Naive thymus-derived CD8-positive, alpha-beta T cell (primary cell): ENCODE data around the gene GNG13. TPM values are rescaled to one million over a fixed set of nuclear protein-coding genes. Genes with fewer than 3 reads are reported as not detected.
"Not testable (repeated sequence)": the region's sequence is repeated elsewhere in the genome, so short reads cannot be mapped to it uniquely, and the experiment has no call there.

Experiments used
- ATAC-seq, 2 donors: fragments of 150-1000 bp; cut with Tn5 transposase in 1 of 2; sonication (Bioruptor Pico), chemical (Tn5 transposase) in 1 of 2; 1 replicate in 1 of 2; 2 replicates in 1 of 2; pipeline ENCODE4 v1.10.0; 2021; ENCODE audit warnings: mild to moderate bottlenecking in 2 of 2, moderate library complexity in 2 of 2
- POLR2A ChIA-PET: fragments of 350-600 bp; sonication (Branson Sonifier 250); formaldehyde crosslinking; loops from one replicate; lab custom pipeline; 2021; ENCODE audit warnings: antibody characterized with exemption; lab: Charles Lee
- DNase-seq, 10 donors: peaks; one replicate each; pipeline versions ENCODE4 v3.0.0 to v3.0.0-alpha.2; 2020 to 2022
- H3K27ac Mint-ChIP-seq, 10 donors: one replicate each; pipeline ENCODE4 v1.8.0; 2020 to 2022; ENCODE audit warnings: mild to moderate bottlenecking in 10 of 10, mixed read lengths in 10 of 10, moderate library complexity in 4 of 10, inconsistent platforms in 1 of 10
- H3K27me3 Mint-ChIP-seq, 5 donors: one replicate each; pipeline ENCODE4 v1.8.0; 2021 to 2022; ENCODE audit warnings: mixed read lengths in 5 of 5
- H3K36me3 Mint-ChIP-seq, 3 donors: one replicate each; pipeline ENCODE4 v1.8.0; 2020 to 2022; ENCODE audit warnings: mixed read lengths in 3 of 3, mild to moderate bottlenecking in 2 of 3, inconsistent platforms in 1 of 3
- H3K4me1 Mint-ChIP-seq, 4 donors: one replicate each; pipeline ENCODE4 v1.8.0; 2021 to 2022; ENCODE audit warnings: mixed read lengths in 4 of 4
- H3K4me3 Mint-ChIP-seq, 10 donors: one replicate each; pipeline ENCODE4 v1.8.0; 2020 to 2022; ENCODE audit warnings: mild to moderate bottlenecking in 10 of 10, mixed read lengths in 10 of 10, moderate library complexity in 6 of 10, inconsistent platforms in 1 of 10
- H3K9me3 Mint-ChIP-seq, 9 donors: one replicate each; pipeline ENCODE4 v1.8.0; 2020 to 2022; ENCODE audit warnings: mixed read lengths in 9 of 9, mild to moderate bottlenecking in 3 of 9, inconsistent platforms in 1 of 9, moderate library complexity in 1 of 9
- polyA plus RNA-seq, 3 donors: library from polyadenylated mRNA; unstranded; fragments of 300-500 nt; fragmentation: Illumina TruSeq; gene quantifications; one replicate each; pipeline ENCODE4 v1.2.3, GENCODE V29; 2021
- total RNA-seq, 8 experiments: library from RNA in 2 of 8; stranded (reverse) in 2 of 8; gene quantifications; one replicate each; pipeline ENCODE4 v1.2.3 and lab custom pipeline; 2021 to 2026

The GNG13 gene
- total and polyA plus RNA-seq, 5 experiments from 2014 or later = not detected

DNA sequence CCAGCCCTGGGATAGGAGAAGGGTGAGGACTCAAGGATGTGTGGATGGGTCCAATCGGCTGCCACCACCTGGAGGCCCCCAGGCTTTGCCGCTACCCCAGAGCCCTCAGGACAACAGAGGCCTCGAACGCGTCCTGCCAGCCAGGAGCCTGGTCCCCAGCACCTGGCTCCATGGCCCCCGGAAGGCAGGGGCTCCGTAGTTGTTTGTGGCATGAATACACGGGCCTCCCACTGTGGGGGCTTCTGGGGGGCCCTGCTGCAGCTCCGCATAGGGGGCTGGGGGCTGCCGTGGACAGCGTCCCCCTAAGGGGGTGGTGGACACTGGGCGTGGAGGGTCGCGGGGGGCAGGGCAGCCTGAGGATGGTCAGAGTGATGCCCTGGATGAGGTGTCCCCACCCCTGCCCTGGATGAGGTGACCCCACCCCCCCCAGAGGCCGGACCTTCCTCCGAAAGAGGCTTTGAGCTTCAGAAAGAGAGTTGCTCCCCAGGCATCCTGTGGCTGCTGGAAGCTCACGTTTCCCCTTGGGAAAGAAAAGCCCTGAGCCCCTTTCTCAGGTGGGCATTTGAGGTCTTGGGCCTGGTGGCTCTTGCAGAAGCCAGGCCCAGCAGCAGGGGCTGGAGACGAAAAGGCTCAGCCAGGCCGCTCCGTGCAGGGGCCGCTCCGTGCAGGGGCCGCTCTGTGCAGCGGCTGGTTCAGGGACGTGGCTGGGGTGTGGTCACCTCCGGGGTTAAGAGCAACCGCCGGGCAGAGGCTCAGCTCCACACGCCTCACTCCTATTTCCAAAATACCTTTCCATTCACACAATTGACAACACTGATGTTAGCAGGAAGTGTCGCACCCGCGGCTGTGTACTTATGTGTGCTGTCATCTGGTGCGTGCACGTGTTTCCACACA is 40.3 kb upstream of the GNG13 start:
- DNase-seq = peak in 1 of 10 donors; percentile 32
- H3K4me3 Mint-ChIP-seq = no peak overlapping the region
- H3K27ac Mint-ChIP-seq = no peak overlapping the region
- H3K4me1 Mint-ChIP-seq = no peaks in the 10 kb centered on the region
- H3K9me3 Mint-ChIP-seq = peaks cover 0 to 29% (median 4%) of the 10 kb centered on the region in 9 donors
- no peak for ATAC-seq
- peaks cover 0 to 9% (median 3%) of the 10 kb centered on the region in 5 donors for H3K27me3 Mint-ChIP-seq
- H3K36me3 Mint-ChIP-seq = peaks cover 0 to 4% (median 3%) of the 10 kb centered on the region in 3 donors
- POLR2A ChIA-PET = no interaction called here

DNA sequence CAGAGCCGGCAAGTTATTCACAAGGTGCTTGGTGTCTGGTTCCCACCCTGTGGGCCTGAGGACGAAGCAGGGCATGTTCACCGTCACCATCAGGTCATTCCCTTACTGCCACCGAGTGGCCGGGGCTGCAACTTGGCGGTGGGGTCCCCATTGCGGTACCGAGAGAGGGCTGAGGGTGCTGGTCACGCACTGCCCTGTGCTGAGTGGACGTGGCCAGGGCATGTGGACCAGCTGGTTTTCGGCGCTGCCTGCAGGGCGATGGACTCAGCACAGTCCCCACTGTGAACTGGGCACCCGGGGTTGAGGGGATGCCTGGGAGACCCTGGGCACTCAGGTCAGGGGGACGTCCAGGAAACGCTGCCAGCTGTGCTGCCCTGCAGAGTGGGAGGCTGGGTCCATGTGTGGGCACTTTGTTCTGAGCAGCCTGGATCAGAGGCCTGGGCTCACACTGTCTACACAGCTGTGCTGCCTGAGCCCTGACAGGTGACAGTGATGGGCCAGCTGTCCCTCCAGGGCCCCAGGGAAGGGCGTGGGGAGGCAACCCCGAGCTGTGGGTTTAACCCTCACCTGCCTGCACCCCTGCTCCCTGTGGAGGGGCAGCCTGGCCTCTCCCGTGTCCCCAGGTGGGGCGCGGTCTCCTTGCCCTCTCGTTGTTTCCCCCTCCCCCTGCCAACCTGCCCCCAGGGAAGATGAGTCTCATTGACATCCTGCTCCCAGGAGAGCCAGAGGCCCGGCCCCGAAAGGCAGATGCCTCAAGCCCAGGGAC is 39.3 kb upstream of the GNG13 start:
- peaks cover 0 to 4% (median 3%) of the 10 kb centered on the region in 3 donors for H3K36me3 Mint-ChIP-seq
- no peak for ATAC-seq
- no peaks in the 10 kb centered on the region for H3K4me1 Mint-ChIP-seq
- DNase-seq = peak in 1 of 10 donors; percentile 58
- POLR2A ChIA-PET = no interaction called here
- H3K4me3 Mint-ChIP-seq = no peak overlapping the region
- H3K27me3 Mint-ChIP-seq = peaks cover 0 to 9% (median 6%) of the 10 kb centered on the region in 5 donors
- H3K9me3 Mint-ChIP-seq = peaks cover 0 to 32% (median 4%) of the 10 kb centered on the region in 9 donors
- H3K27ac Mint-ChIP-seq = peak overlapping the region in 1 of 10 donors; percentile 24

DNA sequence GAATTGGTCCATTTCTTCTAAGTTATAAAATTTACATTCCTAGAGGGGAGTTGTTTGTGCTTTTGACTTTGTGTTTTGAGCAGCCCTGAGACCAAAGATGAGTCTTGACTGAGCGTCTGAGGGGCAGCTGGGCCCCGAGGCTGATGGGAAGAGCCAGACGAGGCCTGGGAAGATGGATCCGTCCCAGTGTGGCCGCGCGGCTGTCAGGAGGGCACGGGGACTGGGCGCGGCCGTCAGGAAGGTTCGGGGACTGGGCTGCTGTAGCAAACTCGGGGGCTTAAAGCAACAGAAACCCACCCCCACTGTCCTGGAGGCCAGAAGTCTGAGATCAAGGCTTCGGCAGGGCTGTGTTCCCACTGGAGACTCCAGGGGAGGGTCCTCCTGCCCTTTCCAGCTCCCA is 38.2 kb upstream of the GNG13 start:
- Mint-ChIP-seq H3K4me1 (no peaks in the 10 kb centered on the region), H3K36me3 (peaks cover 0 to 4% (median 3%) of the 10 kb centered on the region in 3 donors), H3K9me3 (peaks cover 0 to 36% (median 4%) of the 10 kb centered on the region in 9 donors), H3K4me3 (no peak overlapping the region), H3K27me3 (peaks cover 0 to 9% (median 6%) of the 10 kb centered on the region in 5 donors), H3K27ac (no peak overlapping the region)
- DNase-seq (no peak), ATAC-seq (no peak)
- POLR2A ChIA-PET = no interaction called here

DNA sequence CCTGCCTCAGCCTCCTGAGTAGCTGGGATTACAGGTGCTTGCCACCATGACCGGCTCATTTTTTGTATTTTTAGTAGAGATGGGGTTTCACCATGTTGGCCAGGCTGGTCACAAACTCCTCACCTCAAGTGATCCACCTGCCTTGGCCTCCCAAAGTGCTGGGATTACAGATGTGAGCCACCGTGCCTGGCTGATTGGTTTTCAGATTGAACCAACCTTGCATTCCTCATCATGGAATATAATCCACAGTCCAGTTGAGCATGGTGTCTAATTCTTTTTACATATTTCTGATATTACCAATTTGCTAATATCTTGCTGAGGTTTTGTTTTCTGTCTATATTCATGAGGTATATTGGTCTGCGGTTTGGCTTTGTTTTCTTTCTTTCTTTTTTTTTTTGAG is 36.3 kb upstream of the GNG13 start:
- H3K27ac Mint-ChIP-seq, H3K27me3 Mint-ChIP-seq, DNase-seq, H3K4me3 Mint-ChIP-seq, H3K4me1 Mint-ChIP-seq, POLR2A ChIA-PET, H3K36me3 Mint-ChIP-seq, ATAC-seq: not testable (repeated sequence)
- H3K9me3 Mint-ChIP-seq = peaks cover 0 to 36% (median 4%) of the 10 kb centered on the region in 9 donors

DNA sequence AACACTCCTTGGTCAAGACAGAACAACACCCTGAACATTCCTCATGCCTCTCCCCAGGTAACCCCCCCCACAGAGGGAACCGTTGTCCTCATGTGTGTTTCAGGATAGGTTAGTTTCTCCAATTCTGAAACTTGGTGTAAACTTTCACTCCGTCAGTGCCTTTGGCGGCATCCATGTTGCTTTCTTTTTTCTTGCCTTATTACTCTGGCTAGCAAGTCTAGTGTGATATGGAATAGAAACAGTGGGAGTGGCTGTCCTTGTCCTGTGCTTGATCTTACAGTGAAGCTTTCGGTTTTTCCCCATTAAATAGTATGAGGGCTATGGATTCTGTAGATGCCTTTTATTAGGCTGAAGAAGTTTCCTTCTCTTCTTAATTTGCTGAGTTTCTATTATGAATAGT is 35.7 kb upstream of the GNG13 start:
- no peaks in the 10 kb centered on the region for H3K4me1 Mint-ChIP-seq
- POLR2A ChIA-PET = no interaction called here
- peaks cover 0 to 4% (median 3%) of the 10 kb centered on the region in 3 donors for H3K36me3 Mint-ChIP-seq
- H3K27ac Mint-ChIP-seq = peak overlapping the region in 1 of 10 donors; percentile 1
- ATAC-seq (no peak), DNase-seq (no peak)
- no peak overlapping the region for H3K4me3 Mint-ChIP-seq
- peaks cover 0 to 9% (median 6%) of the 10 kb centered on the region in 5 donors for H3K27me3 Mint-ChIP-seq
- H3K9me3 Mint-ChIP-seq = peaks cover 0 to 36% (median 4%) of the 10 kb centered on the region in 9 donors

DNA sequence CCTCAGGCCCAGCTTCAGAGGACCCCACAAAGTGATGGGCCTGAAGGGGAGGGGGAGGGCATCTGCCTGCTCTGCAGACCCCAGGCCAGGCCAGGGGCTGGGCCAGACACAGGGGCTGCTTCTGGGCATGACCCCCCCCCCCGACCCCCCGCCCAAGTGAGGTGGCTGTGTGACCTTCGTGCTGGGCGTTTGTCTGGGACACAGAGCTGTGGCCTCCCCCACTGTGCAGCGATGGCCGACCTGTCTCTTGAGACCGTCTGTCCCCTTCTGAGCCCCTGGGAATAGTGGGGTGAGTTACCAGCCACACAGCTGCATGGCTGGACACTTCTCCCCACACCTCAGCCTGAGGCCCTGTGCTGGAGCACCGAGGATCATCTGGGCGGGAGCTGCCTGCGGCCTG is 34.8 kb upstream of the GNG13 start:
- H3K27ac Mint-ChIP-seq = no peak overlapping the region
- peaks cover 0 to 36% (median 4%) of the 10 kb centered on the region in 9 donors for H3K9me3 Mint-ChIP-seq
- H3K36me3 Mint-ChIP-seq = peaks cover 0 to 4% (median 3%) of the 10 kb centered on the region in 3 donors
- no peak for ATAC-seq
- H3K4me1 Mint-ChIP-seq = no peaks in the 10 kb centered on the region
- H3K27me3 Mint-ChIP-seq = peaks cover 0 to 9% (median 7%) of the 10 kb centered on the region in 5 donors
- POLR2A ChIA-PET = no interaction called here
- H3K4me3 Mint-ChIP-seq = no peak overlapping the region
- DNase-seq = no peak

DNA sequence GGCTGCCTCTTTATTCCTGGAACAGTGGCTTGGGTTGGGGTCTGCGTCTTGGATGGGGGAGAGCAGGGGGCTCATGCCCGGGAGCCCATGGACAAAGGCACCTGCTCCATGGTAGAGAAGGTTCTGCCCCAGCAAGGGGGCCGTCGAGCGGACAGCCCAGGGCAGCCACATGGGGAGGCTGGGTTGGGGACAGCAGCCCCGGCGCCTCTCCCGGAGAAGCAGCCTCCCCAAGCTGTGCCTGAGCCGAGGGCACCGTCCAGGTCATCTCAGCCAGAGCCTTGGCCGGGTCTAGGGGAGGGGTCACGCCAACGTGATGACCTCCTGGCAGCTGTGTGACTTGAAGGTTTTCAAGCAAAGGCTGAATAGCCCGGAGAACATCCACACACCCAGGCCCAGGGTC is 32.9 kb upstream of the GNG13 start:
- ATAC-seq = no peak
- H3K27me3 Mint-ChIP-seq = peaks cover 1 to 18% (median 10%) of the 10 kb centered on the region in 5 donors
- no peaks in the 10 kb centered on the region for H3K4me1 Mint-ChIP-seq
- H3K27ac Mint-ChIP-seq = no peak overlapping the region
- POLR2A ChIA-PET = no interaction called here
- H3K36me3 Mint-ChIP-seq = peaks cover 0 to 4% (median 3%) of the 10 kb centered on the region in 3 donors
- peaks cover 0 to 35% (median 4%) of the 10 kb centered on the region in 9 donors for H3K9me3 Mint-ChIP-seq
- H3K4me3 Mint-ChIP-seq = no peak overlapping the region
- DNase-seq = no peak

DNA sequence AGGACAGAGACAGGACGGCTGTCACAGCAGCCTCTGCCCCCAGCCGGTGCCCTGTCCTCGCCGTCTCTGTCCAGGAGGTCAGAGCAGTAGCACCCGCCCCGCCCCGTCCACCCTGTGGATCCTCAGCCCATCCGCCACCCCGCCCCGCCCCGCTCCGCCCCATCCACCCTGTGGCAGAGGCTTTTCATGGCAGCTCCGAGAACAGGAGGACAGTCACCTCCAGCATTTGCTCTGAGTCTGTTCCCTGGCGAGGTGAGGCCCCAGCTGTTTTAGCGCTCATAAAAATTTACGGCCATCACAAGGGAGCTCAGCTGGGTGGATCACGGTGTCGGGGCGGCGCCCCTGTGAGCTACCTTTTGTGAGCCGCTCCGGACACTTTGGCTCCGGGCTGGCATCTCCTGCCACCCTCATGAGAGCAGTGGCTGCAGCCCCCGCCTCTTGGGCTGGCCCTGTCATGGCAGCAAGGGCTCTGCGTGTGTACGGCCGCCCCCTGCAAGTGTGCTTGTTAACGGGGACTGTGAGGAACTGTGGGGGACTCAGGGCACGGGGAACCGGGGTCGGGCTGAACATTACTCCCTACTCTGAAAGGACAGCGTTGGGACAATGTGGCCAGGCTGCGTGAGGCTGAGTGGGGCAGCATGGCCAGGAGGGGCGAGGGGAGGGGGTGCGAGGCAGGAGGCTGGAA is 32.3 kb upstream of the GNG13 start:
- POLR2A ChIA-PET = no interaction called here
- ATAC-seq (no peak), DNase-seq (no peak)
- Mint-ChIP-seq H3K4me3 (no peak overlapping the region), H3K4me1 (no peaks in the 10 kb centered on the region), H3K27ac (no peak overlapping the region), H3K36me3 (peaks cover 0 to 4% (median 3%) of the 10 kb centered on the region in 3 donors), H3K27me3 (peaks cover 1 to 15% (median 10%) of the 10 kb centered on the region in 5 donors), H3K9me3 (peaks cover 0 to 29% (median 4%) of the 10 kb centered on the region in 9 donors)

DNA sequence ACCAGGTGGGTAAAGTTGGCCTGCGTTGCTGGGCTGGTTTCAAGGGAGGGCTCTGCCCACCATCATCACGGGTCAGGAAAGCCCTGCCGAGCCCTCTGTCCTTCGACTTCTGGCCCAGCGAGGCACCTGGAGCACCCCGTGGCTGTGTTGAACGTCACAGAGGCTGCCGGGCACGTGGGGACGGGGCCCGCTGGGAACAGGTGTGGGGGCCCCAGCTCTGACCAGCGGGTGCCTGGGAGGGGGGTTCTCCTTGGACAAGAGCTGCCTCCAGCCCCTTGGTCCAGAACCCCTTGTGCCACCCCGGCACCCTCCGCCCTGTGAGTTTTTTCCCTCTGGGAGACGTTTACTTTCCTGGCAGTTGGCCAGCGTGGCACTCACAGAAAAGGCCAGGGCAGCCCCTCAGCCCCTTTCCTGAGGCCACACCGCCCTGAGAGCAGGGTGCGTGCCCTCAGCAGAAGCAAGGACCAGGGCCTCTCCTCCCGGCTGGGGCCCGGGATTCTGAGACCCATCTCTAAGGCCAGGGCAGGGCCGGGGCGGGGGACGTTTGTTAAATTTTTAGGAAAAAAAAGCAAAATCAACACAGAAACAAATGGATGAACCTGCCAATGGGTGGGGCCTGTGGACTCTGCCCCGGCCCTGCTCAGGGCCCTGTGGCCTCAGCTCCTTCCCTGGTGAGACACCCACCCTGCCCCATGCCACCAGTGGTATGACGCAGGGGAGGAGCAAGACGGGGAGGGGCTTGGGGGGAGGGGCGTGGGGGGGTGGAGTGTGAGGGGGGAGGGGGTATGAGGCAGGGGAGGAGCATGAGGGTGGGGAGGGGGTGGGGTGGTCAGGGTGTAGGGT is 31.3 kb upstream of the GNG13 start:
- ATAC-seq (no peak), DNase-seq (no peak)
- H3K4me3 Mint-ChIP-seq = no peak overlapping the region
- H3K4me1 Mint-ChIP-seq = no peaks in the 10 kb centered on the region
- POLR2A ChIA-PET = no interaction called here
- H3K9me3 Mint-ChIP-seq = peaks cover 0 to 19% (median 3%) of the 10 kb centered on the region in 9 donors
- no peak overlapping the region for H3K27ac Mint-ChIP-seq
- H3K27me3 Mint-ChIP-seq = peaks cover 1 to 20% (median 10%) of the 10 kb centered on the region in 5 donors
- H3K36me3 Mint-ChIP-seq = peaks cover 0 to 4% (median 3%) of the 10 kb centered on the region in 3 donors

DNA sequence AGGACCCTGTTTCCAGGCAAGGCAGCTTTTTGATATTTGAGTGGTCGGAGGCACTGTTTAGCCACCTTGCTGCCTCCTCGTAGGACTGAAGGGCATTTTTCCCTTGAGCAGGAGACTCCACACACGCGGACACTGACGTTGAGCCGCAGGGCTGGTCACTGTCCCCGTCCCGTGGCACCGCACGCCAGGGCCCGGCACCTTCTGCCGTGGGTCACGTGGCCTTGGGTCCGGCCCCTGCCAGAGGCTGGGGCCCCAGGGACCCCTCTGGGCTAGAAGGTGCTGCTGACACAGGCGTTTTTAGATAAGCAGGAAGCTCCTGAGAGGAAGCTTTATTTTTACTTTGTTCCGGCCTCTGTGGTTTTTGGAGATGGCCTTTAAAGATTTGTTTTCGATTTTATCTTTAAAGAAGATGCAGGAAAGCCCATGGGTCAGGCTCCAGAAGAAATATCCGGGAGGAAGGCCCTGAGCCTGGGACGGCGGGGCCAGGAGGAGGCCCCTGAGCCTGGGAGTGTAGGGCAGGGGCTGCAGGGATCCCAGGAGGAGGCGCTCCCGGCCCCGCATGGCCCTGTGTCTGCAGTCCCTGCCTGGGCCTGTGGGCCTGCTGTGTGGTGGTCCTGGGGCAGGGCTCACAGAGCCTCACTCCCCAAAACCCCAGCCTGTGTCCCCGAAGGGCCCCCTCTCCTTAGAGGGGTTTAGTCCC is 30.5 kb upstream of the GNG13 start:
- H3K27me3 Mint-ChIP-seq = peaks cover 1 to 20% (median 10%) of the 10 kb centered on the region in 5 donors
- POLR2A ChIA-PET = no interaction called here
- ATAC-seq (no peak), DNase-seq (no peak)
- peaks cover 0 to 11% (median 0%) of the 10 kb centered on the region in 9 donors for H3K9me3 Mint-ChIP-seq
- no peaks in the 10 kb centered on the region for H3K4me1 Mint-ChIP-seq
- no peaks in the 10 kb centered on the region for H3K36me3 Mint-ChIP-seq
- H3K4me3 Mint-ChIP-seq = no peak overlapping the region
- no peak overlapping the region for H3K27ac Mint-ChIP-seq

DNA sequence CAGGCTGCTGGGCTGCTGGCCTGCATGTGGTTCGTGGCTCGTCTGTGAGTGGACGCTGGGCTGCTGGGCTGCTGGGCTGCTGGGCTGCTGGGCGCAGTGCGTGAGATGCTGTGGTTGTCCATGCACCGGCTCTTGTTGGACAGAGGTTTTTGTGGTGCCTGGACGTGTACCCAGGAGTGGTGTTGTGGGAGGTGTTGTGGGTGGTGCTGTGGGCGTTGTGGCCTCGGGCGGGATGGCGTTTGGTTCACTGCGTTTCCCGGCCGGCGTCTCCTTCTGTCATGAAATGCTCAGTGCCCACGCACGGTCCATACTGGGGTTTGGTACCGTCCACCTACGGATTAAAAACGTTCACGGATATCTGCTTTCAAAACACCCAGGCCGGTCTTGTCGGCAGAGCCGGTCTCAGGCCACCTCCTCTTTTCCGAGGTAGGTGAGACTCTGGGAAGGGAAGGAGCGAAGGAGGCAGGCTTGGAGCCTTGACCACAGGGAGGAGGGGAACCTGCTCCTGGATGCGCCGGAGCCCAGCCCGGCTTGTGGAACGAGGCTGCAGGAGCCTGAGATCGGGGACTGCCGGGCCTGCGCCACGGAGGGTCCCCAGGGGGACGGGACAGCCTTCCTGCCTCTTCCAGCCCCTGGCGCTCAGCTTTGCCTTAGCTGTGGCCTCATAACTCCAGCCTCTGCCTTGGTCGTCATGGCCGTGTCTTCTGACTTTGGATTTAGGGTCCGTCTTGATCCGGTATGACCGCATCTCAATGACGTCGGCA is 29.8 kb upstream of the GNG13 start:
- Mint-ChIP-seq H3K36me3 (no peaks in the 10 kb centered on the region), H3K4me1 (no peaks in the 10 kb centered on the region), H3K27ac (no peak overlapping the region), H3K9me3 (peaks cover 0 to 5% (median 0%) of the 10 kb centered on the region in 9 donors), H3K27me3 (peaks cover 1 to 22% (median 7%) of the 10 kb centered on the region in 5 donors), H3K4me3 (no peak overlapping the region)
- no peak for ATAC-seq
- DNase-seq = no peak
- POLR2A ChIA-PET = no interaction called here
